ENCODE measurements around the gene GALNT3.

DNA sequence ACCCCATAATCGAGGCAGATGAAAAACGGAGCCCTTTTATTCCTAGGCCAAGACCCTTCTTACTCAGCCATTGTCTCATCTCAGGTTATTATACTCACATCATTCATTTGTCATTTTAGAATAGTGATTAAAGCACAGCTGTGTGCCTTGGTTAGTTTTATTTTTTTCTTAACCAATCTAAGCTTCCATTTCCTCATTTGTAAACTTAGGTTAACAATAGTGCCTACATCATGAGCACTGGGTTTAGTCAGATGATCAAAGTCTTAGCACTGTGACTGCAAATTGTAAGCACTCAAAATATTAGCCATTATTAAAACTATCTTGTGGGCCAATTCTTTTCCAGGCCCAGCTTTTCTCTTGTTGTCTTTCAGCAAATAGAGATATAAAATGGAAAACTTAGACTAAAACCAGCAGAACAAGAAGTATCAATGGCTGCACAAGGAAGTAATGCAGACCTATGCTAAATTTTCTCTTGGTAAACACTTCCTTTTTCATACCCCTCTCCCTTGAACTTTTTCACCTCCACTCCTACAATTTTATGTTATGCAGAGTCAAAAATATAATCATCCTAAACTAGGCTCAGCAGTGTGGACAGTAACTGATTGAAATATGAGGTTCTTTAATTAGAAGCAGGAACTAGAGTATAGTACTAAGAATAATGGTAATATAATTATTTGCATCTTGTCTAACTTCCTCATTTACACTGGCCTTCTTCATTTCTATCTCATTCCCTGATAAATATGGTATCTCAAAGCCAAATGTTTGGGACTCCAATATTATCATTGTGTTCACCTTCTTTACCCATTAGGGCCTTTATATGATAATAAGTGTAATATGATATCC, 21.5 kb upstream of the GALNT3 start:
- TF ChIP-seq, protein P1, sequence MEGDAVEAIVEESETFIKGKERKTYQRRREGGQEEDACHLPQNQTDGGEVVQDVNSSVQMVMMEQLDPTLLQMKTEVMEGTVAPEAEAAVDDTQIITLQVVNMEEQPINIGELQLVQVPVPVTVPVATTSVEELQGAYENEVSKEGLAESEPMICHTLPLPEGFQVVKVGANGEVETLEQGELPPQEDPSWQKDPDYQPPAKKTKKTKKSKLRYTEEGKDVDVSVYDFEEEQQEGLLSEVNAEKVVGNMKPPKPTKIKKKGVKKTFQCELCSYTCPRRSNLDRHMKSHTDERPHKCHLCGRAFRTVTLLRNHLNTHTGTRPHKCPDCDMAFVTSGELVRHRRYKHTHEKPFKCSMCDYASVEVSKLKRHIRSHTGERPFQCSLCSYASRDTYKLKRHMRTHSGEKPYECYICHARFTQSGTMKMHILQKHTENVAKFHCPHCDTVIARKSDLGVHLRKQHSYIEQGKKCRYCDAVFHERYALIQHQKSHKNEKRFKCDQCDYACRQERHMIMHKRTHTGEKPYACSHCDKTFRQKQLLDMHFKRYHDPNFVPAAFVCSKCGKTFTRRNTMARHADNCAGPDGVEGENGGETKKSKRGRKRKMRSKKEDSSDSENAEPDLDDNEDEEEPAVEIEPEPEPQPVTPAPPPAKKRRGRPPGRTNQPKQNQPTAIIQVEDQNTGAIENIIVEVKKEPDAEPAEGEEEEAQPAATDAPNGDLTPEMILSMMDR (IDR thresholded peaks at IDR 0.05) = no peak
- TF ChIP-seq POLR2A (IDR thresholded peaks at IDR 0.05) = no peak
